ENCODE measurements around the gene RAD1. TPM values are rescaled to one million over a fixed set of nuclear protein-coding genes. Genes with fewer than 3 reads are reported as not detected.

RAD1 gene
- total and polyA plus RNA-seq, 2 donors (not counting 1 experiment from before 2014, with no cell fraction given): 46.9 to 123 TPM

DNA sequence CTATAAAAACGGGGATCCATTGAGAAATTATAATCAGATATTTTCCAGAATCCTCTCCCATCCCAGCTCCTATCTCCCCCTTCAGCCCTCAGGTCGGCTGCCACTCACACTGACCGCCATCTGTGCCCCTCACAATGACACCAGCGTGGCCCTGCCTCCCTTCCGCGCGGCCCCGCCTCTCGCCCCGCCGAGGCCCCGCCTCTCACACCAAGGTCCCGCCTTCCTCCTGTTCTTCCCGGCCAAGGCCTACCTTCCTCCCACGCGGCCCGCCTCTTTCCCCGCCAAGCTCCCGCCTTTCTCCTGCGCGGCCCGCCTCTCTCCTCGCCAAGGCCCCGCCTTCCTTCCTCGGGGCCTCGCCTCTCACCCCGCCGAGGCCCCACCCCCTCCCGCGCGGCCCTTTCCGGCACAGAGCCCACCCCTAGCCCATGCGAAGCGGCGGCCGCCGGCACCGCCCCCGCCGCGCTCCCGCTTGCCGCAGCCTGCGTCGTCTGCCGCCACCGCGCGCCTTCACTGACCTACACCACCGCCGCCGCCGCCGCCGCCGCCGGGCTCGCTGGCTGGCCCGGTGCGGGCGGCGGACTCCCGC is 13.9 kb upstream of the RAD1 start, which contains the start of gene DNAJC21:
DNAJC21 (plus strand) TSS at position 426 of the 586 bp plus-strand sequence. CDS start 261 bp downstream, outside the sequence.
- Histone ChIP-seq H3K4me1 (ENCODE audit: control insufficient read depth, extremely low read depth, insufficient read depth, low read length) (peaks cover 2% of the 10 kb centered on the region), H3K79me2 (ENCODE audit: control insufficient read depth, insufficient read depth, low read length) (peaks cover 42% of the 10 kb centered on the region), H3K27ac (ENCODE audit: insufficient read depth, low read length) (peak within 1 kb of the TSS; percentile 93), H4K20me1 (ENCODE audit: control insufficient read depth, extremely low read depth, insufficient read depth, low read length) (no peaks in the 10 kb centered on the region), H3K36me3 (ENCODE audit: control insufficient read depth, insufficient read depth, low read length) (peaks cover 8% of the 10 kb centered on the region), H3K27me3 (ENCODE audit: control insufficient read depth, insufficient read depth, low read length) (no peaks in the 10 kb centered on the region), H3K4me2 (ENCODE audit: extremely low read depth, insufficient read depth, low read length) (peak within 1 kb of the TSS; percentile 82), H3K9ac (ENCODE audit: insufficient read depth, low read length) (peak within 1 kb of the TSS; percentile 82), H3K4me3 (replicated peaks in 1 of 4; ENCODE audit: control extremely low read depth in 1 of 4, insufficient read depth in 1 of 4, low read depth in 3 of 4, low read length in 4 of 4) (peak within 1 kb of the TSS; percentile 77 to 98 (median 88)), H2AFZ (ENCODE audit: low read length) (peak within 1 kb of the TSS; percentile 82), H3K9me3 (ENCODE audit: control insufficient read depth, insufficient read depth, low read depth, low read length) (no peaks in the 10 kb centered on the region)
- TF ChIP-seq, protein P1, sequence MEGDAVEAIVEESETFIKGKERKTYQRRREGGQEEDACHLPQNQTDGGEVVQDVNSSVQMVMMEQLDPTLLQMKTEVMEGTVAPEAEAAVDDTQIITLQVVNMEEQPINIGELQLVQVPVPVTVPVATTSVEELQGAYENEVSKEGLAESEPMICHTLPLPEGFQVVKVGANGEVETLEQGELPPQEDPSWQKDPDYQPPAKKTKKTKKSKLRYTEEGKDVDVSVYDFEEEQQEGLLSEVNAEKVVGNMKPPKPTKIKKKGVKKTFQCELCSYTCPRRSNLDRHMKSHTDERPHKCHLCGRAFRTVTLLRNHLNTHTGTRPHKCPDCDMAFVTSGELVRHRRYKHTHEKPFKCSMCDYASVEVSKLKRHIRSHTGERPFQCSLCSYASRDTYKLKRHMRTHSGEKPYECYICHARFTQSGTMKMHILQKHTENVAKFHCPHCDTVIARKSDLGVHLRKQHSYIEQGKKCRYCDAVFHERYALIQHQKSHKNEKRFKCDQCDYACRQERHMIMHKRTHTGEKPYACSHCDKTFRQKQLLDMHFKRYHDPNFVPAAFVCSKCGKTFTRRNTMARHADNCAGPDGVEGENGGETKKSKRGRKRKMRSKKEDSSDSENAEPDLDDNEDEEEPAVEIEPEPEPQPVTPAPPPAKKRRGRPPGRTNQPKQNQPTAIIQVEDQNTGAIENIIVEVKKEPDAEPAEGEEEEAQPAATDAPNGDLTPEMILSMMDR (conservative IDR thresholded peaks at IDR 0.05 in 1 of 2, IDR thresholded peaks at IDR 0.05 in 1 of 2; ENCODE audit: low read depth in 1 of 2, low read length in 2 of 2): no peak
- TF ChIP-seq EZH2 (IDR thresholded peaks at IDR 0.05; ENCODE audit: low read length, missing control alignments): no peak
- peak; percentile 95 to 96 for DNase-seq (ENCODE audit: low read depth in 2 of 2)

DNA sequence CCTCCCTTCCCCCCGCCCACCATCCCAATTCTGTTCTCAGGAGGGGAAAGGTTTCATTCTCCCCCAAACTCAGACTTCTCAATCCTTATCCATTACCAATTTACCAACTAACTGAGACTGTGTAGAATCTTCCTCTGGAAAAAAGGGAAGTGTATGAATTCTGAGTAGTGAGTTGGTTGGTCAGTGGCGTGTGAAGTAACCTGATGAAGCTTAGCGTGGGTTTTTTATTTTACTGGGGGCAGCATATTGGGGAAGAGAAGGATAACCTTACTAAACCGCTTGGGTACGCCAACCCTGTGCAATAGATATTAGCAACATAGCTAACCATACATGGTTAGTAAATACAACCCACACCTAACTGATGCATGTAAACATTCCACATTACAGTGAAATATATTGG is 13.0 kb upstream of the RAD1 start:
- no peak overlapping the region for H3K4me3 ChIP-seq (replicated peaks in 1 of 4; ENCODE audit: control extremely low read depth in 1 of 4, insufficient read depth in 1 of 4, low read depth in 3 of 4, low read length in 4 of 4)
- no peak overlapping the region for H3K4me2 ChIP-seq (ENCODE audit: extremely low read depth, insufficient read depth, low read length)
- H3K27ac ChIP-seq (ENCODE audit: insufficient read depth, low read length): no peak overlapping the region
- H3K9me3 ChIP-seq (ENCODE audit: control insufficient read depth, insufficient read depth, low read depth, low read length): no peaks in the 10 kb centered on the region
- H3K79me2 ChIP-seq (ENCODE audit: control insufficient read depth, insufficient read depth, low read length): peaks cover 34% of the 10 kb centered on the region
- H3K36me3 ChIP-seq (ENCODE audit: control insufficient read depth, insufficient read depth, low read length): peaks cover 10% of the 10 kb centered on the region
- no peak for DNase-seq (ENCODE audit: low read depth in 2 of 2)
- peaks cover 6% of the 10 kb centered on the region for H3K4me1 ChIP-seq (ENCODE audit: control insufficient read depth, extremely low read depth, insufficient read depth, low read length)
- no peaks in the 10 kb centered on the region for H3K27me3 ChIP-seq (ENCODE audit: control insufficient read depth, insufficient read depth, low read length)
- no peak overlapping the region for H2AFZ ChIP-seq (ENCODE audit: low read length)
- TF ChIP-seq EZH2 (IDR thresholded peaks at IDR 0.05; ENCODE audit: low read length, missing control alignments): no peak
- TF ChIP-seq, protein P1 (conservative IDR thresholded peaks at IDR 0.05 in 1 of 2, IDR thresholded peaks at IDR 0.05 in 1 of 2; ENCODE audit: low read depth in 1 of 2, low read length in 2 of 2): no peak
- H4K20me1 ChIP-seq (ENCODE audit: control insufficient read depth, extremely low read depth, insufficient read depth, low read length): no peaks in the 10 kb centered on the region
- H3K9ac ChIP-seq (ENCODE audit: insufficient read depth, low read length): no peak overlapping the region

DNA sequence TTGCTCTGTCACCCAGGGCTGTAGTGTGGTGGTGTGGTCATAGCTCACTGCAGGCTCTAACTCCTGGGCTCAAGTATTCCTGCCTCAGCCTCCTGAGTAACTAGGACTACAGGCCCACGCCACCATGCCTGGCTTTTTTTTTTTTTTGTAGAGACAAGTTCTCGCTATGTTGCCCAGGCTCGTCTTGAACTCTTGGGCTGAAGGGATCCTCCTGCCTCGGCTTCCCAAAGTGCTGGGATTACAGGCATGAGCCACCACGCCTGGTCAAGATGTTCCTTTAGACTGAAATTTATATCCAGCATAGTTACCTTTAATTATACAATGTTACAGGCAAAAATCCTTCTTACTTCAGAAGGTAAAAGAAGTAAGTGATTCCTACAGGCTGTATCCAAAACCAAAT is 12.5 kb upstream of the RAD1 start:
- Histone ChIP-seq H3K27me3 (ENCODE audit: control insufficient read depth, insufficient read depth, low read length) (no peaks in the 10 kb centered on the region), H3K4me1 (ENCODE audit: control insufficient read depth, extremely low read depth, insufficient read depth, low read length) (peaks cover 10% of the 10 kb centered on the region), H3K9ac (ENCODE audit: insufficient read depth, low read length) (no peak overlapping the region), H4K20me1 (ENCODE audit: control insufficient read depth, extremely low read depth, insufficient read depth, low read length) (no peaks in the 10 kb centered on the region), H3K4me2 (ENCODE audit: extremely low read depth, insufficient read depth, low read length) (no peak overlapping the region), H3K9me3 (ENCODE audit: control insufficient read depth, insufficient read depth, low read depth, low read length) (no peaks in the 10 kb centered on the region), H3K4me3 (replicated peaks in 1 of 4; ENCODE audit: control extremely low read depth in 1 of 4, insufficient read depth in 1 of 4, low read depth in 3 of 4, low read length in 4 of 4) (no peak overlapping the region), H3K27ac (ENCODE audit: insufficient read depth, low read length) (no peak overlapping the region), H2AFZ (ENCODE audit: low read length) (no peak overlapping the region), H3K79me2 (ENCODE audit: control insufficient read depth, insufficient read depth, low read length) (peaks cover 30% of the 10 kb centered on the region), H3K36me3 (ENCODE audit: control insufficient read depth, insufficient read depth, low read length) (peaks cover 10% of the 10 kb centered on the region)
- DNase-seq (ENCODE audit: low read depth in 2 of 2): no peak
- TF ChIP-seq EZH2 (IDR thresholded peaks at IDR 0.05; ENCODE audit: low read length, missing control alignments): no peak
- TF ChIP-seq, protein P1 (conservative IDR thresholded peaks at IDR 0.05 in 1 of 2, IDR thresholded peaks at IDR 0.05 in 1 of 2; ENCODE audit: low read depth in 1 of 2, low read length in 2 of 2): no peak

Data from fibroblast of lung (primary cell).